ENCODE data around the gene TNRC18.
"Not testable (repeated sequence)": the region's sequence is repeated elsewhere in the genome, so short reads cannot be mapped to it uniquely, and the experiment has no call there.

The TNRC18 gene

DNA sequence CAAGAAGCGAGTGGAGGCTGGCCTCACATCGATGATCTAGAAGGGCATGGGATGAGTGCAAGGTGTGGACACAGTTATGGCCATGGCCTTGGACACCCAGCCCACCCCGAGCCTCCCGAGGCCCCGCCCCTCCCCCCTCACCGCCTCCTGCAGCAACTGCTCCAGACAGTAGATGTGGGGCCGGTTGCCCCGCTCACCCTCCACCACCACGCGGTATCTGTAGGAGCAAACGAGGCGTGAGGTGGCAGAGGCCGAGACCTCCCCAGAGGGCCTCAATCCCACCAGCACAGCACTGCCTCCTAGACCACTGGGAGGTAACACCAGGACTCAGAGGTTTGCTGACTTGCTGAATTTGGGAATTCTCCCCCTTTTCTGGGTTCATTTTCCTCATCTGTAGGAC is 103.2 kb downstream of the TNRC18 start (continued):
- TF ChIP-seq TCF4 (CRISPR knock-in tag; IDR thresholded peaks at IDR 0.05; ENCODE audit: borderline replicate concordance) (no peak), SNAI2 (CRISPR knock-in tag; IDR thresholded peaks at IDR 0.05) (no peak), TOX (CRISPR knock-in tag; IDR thresholded peaks at IDR 0.05; ENCODE audit: borderline replicate concordance) (no peak), ZNF565 (CRISPR knock-in tag; conservative IDR thresholded peaks at IDR 0.05; ENCODE audit: low read depth) (no peak), CSDC2 (CRISPR knock-in tag; IDR thresholded peaks at IDR 0.05) (no peak), PPARA (CRISPR knock-in tag; IDR thresholded peaks at IDR 0.05; ENCODE audit: borderline replicate concordance) (no peak)
- TF ChIP-seq, protein P1, sequence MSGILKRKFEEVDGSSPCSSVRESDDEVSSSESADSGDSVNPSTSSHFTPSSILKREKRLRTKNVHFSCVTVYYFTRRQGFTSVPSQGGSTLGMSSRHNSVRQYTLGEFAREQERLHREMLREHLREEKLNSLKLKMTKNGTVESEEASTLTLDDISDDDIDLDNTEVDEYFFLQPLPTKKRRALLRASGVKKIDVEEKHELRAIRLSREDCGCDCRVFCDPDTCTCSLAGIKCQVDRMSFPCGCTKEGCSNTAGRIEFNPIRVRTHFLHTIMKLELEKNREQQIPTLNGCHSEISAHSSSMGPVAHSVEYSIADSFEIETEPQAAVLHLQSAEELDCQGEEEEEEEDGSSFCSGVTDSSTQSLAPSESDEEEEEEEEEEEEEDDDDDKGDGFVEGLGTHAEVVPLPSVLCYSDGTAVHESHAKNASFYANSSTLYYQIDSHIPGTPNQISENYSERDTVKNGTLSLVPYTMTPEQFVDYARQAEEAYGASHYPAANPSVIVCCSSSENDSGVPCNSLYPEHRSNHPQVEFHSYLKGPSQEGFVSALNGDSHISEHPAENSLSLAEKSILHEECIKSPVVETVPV (CRISPR knock-in tag; IDR thresholded peaks at IDR 0.05) = no peak

DNA sequence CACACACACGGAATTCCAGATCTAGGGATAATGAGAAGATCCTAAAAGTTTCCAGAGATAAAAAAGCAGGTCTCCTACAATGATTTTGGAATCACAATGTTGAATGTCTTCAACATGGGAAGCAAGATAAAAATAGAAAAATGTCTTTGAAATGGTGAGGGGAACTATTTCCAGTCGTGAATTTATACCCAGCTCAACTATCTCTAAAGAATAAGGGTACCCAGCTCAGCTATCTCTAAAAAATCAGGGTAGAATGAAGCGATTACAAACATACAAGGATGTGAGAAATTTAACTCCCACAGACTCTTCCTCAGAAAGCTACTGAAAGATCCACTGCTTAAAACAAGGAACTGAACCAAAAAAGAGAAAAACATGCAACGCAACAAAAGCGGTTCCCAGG is 105.0 kb downstream of the TNRC18 start:
- ATAC-seq = not testable (repeated sequence)

DNA sequence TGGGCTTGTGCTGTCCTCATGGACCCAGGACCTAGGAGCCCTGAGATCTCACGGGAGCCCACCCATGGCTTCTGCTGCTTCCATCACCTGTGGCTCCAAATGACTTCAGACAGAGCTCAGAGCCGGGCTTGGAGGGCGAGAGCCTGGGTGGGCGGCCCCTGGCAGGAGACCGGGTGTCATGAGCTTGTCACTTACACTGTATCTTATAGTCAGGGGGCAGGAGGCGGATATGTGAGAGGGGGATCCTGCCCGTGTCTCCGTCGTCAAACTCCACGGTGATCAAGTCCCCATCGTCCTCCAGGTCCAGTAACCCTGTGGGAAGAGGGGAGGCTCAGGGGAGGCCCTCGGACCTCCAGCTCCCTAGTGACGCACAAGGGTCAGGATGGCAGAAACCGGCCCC is 107.9 kb downstream of the TNRC18 start:
- no peak for ATAC-seq
- TF ChIP-seq GLIS3 (CRISPR knock-in tag; IDR thresholded peaks at IDR 0.05) (no peak), CSDC2 (CRISPR knock-in tag; IDR thresholded peaks at IDR 0.05) (no peak), SNAI2 (CRISPR knock-in tag; IDR thresholded peaks at IDR 0.05) (no peak)

DNA sequence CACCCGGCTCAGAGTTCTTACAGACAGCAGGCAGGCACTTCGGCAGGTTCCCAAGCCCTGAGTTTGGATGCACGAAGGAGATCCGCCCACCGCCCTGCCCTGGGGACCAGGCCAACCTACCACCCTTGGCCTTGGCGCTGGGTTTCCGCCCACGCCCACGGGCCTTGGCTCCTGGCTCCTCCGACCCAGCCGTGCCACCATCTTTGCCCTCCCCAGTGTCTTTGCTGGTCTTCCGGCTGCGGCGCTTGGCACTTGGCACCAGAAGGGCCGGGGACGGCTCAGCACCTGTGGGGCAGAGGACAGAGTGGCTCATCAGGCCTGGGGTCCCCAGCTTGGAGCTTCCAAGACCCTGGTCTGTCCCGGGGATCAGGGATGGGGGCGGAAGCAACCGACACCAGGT is 108.8 kb downstream of the TNRC18 start:
- no peak for TF ChIP-seq ESRRG (CRISPR knock-in tag; IDR thresholded peaks at IDR 0.05)
- TF ChIP-seq SNAI2 (CRISPR knock-in tag; IDR thresholded peaks at IDR 0.05) = no peak
- TF ChIP-seq OSR1 (CRISPR knock-in tag; IDR thresholded peaks at IDR 0.05) = no peak
- TF ChIP-seq, protein P2, sequence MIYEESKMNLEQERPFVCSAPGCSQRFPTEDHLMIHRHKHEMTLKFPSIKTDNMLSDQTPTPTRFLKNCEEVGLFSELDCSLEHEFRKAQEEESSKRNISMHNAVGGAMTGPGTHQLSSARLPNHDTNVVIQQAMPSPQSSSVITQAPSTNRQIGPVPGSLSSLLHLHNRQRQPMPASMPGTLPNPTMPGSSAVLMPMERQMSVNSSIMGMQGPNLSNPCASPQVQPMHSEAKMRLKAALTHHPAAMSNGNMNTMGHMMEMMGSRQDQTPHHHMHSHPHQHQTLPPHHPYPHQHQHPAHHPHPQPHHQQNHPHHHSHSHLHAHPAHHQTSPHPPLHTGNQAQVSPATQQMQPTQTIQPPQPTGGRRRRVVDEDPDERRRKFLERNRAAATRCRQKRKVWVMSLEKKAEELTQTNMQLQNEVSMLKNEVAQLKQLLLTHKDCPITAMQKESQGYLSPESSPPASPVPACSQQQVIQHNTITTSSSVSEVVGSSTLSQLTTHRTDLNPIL (CRISPR knock-in tag; IDR thresholded peaks at IDR 0.05; ENCODE audit: low read depth) = no peak
- TF ChIP-seq GLIS3 (CRISPR knock-in tag; IDR thresholded peaks at IDR 0.05) = no peak
- TF ChIP-seq, protein P3, sequence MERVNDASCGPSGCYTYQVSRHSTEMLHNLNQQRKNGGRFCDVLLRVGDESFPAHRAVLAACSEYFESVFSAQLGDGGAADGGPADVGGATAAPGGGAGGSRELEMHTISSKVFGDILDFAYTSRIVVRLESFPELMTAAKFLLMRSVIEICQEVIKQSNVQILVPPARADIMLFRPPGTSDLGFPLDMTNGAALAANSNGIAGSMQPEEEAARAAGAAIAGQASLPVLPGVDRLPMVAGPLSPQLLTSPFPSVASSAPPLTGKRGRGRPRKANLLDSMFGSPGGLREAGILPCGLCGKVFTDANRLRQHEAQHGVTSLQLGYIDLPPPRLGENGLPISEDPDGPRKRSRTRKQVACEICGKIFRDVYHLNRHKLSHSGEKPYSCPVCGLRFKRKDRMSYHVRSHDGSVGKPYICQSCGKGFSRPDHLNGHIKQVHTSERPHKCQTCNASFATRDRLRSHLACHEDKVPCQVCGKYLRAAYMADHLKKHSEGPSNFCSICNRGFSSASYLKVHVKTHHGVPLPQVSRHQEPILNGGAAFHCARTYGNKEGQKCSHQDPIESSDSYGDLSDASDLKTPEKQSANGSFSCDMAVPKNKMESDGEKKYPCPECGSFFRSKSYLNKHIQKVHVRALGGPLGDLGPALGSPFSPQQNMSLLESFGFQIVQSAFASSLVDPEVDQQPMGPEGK (CRISPR knock-in tag; IDR thresholded peaks at IDR 0.05; ENCODE audit: borderline replicate concordance) = no peak
- no peak for TF ChIP-seq ZFP3 (CRISPR knock-in tag; IDR thresholded peaks at IDR 0.05)
- TF ChIP-seq TCF4 (CRISPR knock-in tag; IDR thresholded peaks at IDR 0.05; ENCODE audit: borderline replicate concordance) = no peak
- TF ChIP-seq, protein P4, sequence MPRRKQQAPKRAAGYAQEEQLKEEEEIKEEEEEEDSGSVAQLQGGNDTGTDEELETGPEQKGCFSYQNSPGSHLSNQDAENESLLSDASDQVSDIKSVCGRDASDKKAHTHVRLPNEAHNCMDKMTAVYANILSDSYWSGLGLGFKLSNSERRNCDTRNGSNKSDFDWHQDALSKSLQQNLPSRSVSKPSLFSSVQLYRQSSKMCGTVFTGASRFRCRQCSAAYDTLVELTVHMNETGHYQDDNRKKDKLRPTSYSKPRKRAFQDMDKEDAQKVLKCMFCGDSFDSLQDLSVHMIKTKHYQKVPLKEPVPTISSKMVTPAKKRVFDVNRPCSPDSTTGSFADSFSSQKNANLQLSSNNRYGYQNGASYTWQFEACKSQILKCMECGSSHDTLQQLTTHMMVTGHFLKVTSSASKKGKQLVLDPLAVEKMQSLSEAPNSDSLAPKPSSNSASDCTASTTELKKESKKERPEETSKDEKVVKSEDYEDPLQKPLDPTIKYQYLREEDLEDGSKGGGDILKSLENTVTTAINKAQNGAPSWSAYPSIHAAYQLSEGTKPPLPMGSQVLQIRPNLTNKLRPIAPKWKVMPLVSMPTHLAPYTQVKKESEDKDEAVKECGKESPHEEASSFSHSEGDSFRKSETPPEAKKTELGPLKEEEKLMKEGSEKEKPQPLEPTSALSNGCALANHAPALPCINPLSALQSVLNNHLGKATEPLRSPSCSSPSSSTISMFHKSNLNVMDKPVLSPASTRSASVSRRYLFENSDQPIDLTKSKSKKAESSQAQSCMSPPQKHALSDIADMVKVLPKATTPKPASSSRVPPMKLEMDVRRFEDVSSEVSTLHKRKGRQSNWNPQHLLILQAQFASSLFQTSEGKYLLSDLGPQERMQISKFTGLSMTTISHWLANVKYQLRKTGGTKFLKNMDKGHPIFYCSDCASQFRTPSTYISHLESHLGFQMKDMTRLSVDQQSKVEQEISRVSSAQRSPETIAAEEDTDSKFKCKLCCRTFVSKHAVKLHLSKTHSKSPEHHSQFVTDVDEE (CRISPR knock-in tag; IDR thresholded peaks at IDR 0.05) = no peak
- TF ChIP-seq, protein P1 (CRISPR knock-in tag; IDR thresholded peaks at IDR 0.05) = no peak
- no peak for TF ChIP-seq ISL1 (CRISPR knock-in tag; IDR thresholded peaks at IDR 0.05)
- TF ChIP-seq ZNF70 (CRISPR knock-in tag; IDR thresholded peaks at IDR 0.05) = no peak
- TF ChIP-seq ZNF565 (CRISPR knock-in tag; conservative IDR thresholded peaks at IDR 0.05; ENCODE audit: low read depth) = no peak
- no peak for TF ChIP-seq ZFP30 (CRISPR knock-in tag; IDR thresholded peaks at IDR 0.05)
- TF ChIP-seq ARNTL (CRISPR knock-in tag; IDR thresholded peaks at IDR 0.05; ENCODE audit: borderline replicate concordance, low read depth) = no peak
- TF ChIP-seq ZNF8 (CRISPR knock-in tag; IDR thresholded peaks at IDR 0.05) = no peak
- no peak for TF ChIP-seq RARB (CRISPR knock-in tag; IDR thresholded peaks at IDR 0.05)
- no peak for ATAC-seq

DNA sequence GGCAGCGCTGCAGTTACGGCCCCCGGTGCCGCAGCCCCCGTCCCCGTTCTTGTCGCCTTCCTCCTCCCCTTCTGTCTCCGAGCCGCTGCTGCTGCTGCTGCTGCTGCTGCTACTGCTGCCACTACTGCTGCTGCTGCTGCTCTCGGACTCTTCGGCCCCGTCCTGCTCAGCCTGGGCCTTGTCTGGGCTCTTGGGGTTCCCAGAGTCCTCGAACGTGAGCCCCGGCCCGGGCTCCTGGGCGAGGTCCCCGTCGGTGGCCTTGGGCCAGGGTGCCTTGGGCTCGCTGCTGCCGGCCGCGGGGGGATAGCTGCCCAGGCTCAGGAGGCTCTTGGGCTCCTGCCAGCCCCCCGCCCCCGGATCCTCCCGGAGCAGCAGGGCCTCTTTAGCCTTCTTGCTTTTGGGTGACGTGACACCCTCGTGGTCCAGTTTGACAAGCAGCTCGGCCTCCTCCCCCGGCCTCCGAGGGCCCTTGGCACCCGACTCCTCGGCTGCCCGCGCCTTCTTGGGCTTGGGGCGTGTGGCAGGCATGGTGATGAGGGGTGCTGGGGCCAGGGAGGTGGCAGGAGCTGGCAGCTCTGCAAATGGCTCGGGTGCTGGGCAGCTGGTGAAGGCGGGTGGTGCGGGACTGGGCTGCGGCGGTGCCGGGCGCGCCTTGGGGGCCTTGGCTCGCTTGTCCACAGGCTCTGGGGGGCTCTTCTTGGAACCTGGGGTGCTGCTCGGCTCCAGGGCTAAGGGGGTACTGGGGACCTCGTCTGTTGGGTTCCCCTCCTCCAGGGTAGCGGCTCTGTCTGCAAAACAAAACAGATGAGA is 110.4 kb downstream of the TNRC18 start:
- peak; percentile 7; the same call in 2 of the 3 replicates for ATAC-seq

DNA sequence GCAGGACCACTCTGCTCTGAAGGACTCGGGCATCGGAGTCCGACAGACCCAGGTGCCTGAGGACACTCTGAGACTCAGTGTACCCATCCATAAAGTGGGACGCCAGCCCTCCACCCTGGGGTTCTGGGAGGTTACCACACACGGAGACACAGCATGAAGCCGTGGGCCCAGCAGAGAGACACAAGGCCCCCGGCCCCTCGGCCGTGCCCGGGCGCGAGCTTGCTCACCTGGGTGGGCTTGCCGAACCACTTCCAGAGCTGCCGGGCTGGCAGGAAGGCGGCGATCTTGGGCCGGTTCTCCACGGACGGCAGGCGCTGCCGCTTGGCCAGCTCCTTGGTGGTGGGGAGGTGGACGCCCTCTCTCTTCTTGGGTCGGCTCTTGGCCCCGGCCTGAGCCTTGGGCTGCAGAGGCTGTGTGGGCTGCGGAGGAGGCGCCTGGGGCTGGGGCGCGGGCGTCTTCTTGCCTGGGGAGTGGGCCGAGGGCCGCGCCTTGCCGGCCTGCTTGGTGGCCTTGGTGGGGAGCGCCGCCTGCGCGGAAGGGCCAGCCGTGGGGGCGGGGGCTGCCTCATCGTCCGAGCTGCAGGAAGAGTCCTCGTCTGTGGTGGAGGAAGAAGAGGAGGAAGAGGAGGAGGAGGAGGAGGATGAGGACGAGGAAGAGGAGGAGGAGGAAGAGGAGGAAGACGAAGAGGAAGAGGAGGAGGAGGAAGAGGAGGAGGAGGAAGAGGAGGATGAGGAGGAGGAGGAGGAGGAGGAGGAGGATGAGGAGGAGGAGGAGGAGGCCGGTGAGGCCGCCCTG is 111.2 kb downstream of the TNRC18 start:
- ATAC-seq = not testable (repeated sequence)
